ENCODE measurements around the gene CRIP1. TPM values are rescaled to one million over a fixed set of nuclear protein-coding genes. Genes with fewer than 3 reads are reported as not detected.

Gene CRIP1
- total RNA-seq, 2 donors from 2014 or later = 97.1 to 220 TPM

GRCh38 chr14:105508069-105508468, 21.4 kb downstream of the CRIP1 start:
- Histone ChIP-seq H3K27me3 (no peaks in the 10 kb centered on the region), H3K4me1 (no peaks in the 10 kb centered on the region), H3K9me3 (no peaks in the 10 kb centered on the region), H3K36me3 (no peaks in the 10 kb centered on the region), H3K27ac (no peak overlapping the region), H3K9ac (ENCODE audit: low read depth in 2 of 2, low read length in 2 of 2) (no peak overlapping the region), H3K4me3 (no peak overlapping the region)
- no peak for DNase-seq
- TF ChIP-seq CTCF (IDR thresholded peaks at IDR 0.05) = no peak
- intact Hi-C loops (cut with DNase I) = no loop called here

GRCh38 chr14:105508601-105509000, 21.9 kb downstream of the CRIP1 start:
- Histone ChIP-seq H3K36me3 (no peaks in the 10 kb centered on the region), H3K4me1 (no peaks in the 10 kb centered on the region), H3K27me3 (no peaks in the 10 kb centered on the region), H3K9ac (ENCODE audit: low read depth in 2 of 2, low read length in 2 of 2) (no peak overlapping the region), H3K9me3 (no peaks in the 10 kb centered on the region), H3K27ac (no peak overlapping the region), H3K4me3 (no peak overlapping the region)
- intact Hi-C loops (cut with DNase I) = no loop called here
- no peak for TF ChIP-seq CTCF (IDR thresholded peaks at IDR 0.05)
- no peak for DNase-seq

GRCh38 chr14:105517096-105517495, 30.4 kb downstream of the CRIP1 start:
- H3K4me3 ChIP-seq = no peak overlapping the region
- H3K9me3 ChIP-seq = no peaks in the 10 kb centered on the region
- no peak overlapping the region for H3K27ac ChIP-seq
- H3K36me3 ChIP-seq = no peaks in the 10 kb centered on the region
- no peaks in the 10 kb centered on the region for H3K4me1 ChIP-seq
- H3K27me3 ChIP-seq = no peaks in the 10 kb centered on the region
- intact Hi-C loops (cut with DNase I) = no loop called here
- no peak for DNase-seq
- no peak overlapping the region for H3K9ac ChIP-seq (ENCODE audit: low read depth in 2 of 2, low read length in 2 of 2)
- no peak for TF ChIP-seq CTCF (IDR thresholded peaks at IDR 0.05)

- Histone ChIP-seq H3K36me3 (no peaks in the 10 kb centered on the region), H3K9me3 (no peaks in the 10 kb centered on the region), H3K27ac (no peak overlapping the region), H3K4me1 (no peaks in the 10 kb centered on the region), H3K9ac (ENCODE audit: low read depth in 2 of 2, low read length in 2 of 2) (no peak overlapping the region), H3K27me3 (no peaks in the 10 kb centered on the region), H3K4me3 (no peak overlapping the region)
- intact Hi-C loops (cut with DNase I) = loop anchor here (10.0 kb wide), 2 partner anchors 75 to 315 kb away; no protein-coding TSS in a partner anchor
- no peak for DNase-seq
- no peak for TF ChIP-seq CTCF (IDR thresholded peaks at IDR 0.05)
Measured at GRCh38 chr14:105519946-105520698, 33.4 kb downstream of the CRIP1 start.

GRCh38 chr14:105525326-105525725, 38.6 kb downstream of the CRIP1 start:
- no peak overlapping the region for H3K9ac ChIP-seq (ENCODE audit: low read depth in 2 of 2, low read length in 2 of 2)
- intact Hi-C loops (cut with DNase I) = loop anchor here (5.0 to 10.0 kb wide), 4 partner anchors 33 to 321 kb away; partner anchors contain the start of gene TEDC1
- TF ChIP-seq CTCF (IDR thresholded peaks at IDR 0.05) = no peak
- DNase-seq = no peak
- H3K4me1 ChIP-seq = peaks cover 16% of the 10 kb centered on the region
- H3K9me3 ChIP-seq = no peaks in the 10 kb centered on the region
- H3K27me3 ChIP-seq = peaks cover 32% of the 10 kb centered on the region
- H3K4me3 ChIP-seq = no peak overlapping the region
- no peaks in the 10 kb centered on the region for H3K36me3 ChIP-seq
- H3K27ac ChIP-seq = no peak overlapping the region
